Heart left ventricle (tissue), 13 donors: ENCODE results near the gene KXD1.

Source experiments
- CTCF ChIP-seq, 12 donors: fragments of 200-600 bp; sonication (generic) in 4 of 12; IDR thresholded peaks; one replicate each; pipeline versions ENCODE4 v1.5.0 to v1.8.0; 2018 to 2022; ENCODE audit warnings: antibody characterized with exemption in 12 of 12, mild to moderate bottlenecking in 5 of 12
- POLR2A ChIP-seq, 2 donors: fragments of 450-650 bp; IDR thresholded peaks; one replicate each; pipeline ENCODE4 v1.6.1; 2017; ENCODE audit warnings: antibody characterized with exemption in 2 of 2, mild to moderate bottlenecking in 2 of 2, moderate library complexity in 2 of 2
- donor health status: ischemic (EF 13 %, LVEDD 7.1; RV severe dilation, severe dysfunction).
- donor health status: DM: no; HTN: yes; CAD: no.
- donor health status: DM: no; HTN: no; CAD: no.
- donor health status: ischemic (EF 25% LVEDD 6.9; RV normal size, moderate dysfunction).
- donor health status: ischemic (EF 25% LVEDD 5.7; RV mildly dilated, moderate dysfunction).
- donor health status: ischemic (EF 35%, LVEDD 5.7; RV mildly dilated, moderate dysfunction).
- donor health status: nonischemic (EF 11% LVEDD 7.7; RV severe dilation, severe dysfunction).
- donor health status: DM: yes; HTN: yes; CAD: no.
- donor health status: PGD.
- donor health status: ischemic (EF 29% LVEDD 5.4; RV normal size, mild dysfunction).
- donor health status: nonischemic (EF 23%, LVEDD 6.1; RV moderate dilation, normal function).

- TF ChIP-seq POLR2A (IDR thresholded peaks at IDR 0.05) (no peak), CTCF (IDR thresholded peaks at IDR 0.05) (no peak)
Measured at GRCh38 chr19:18587962-18588610, 30.4 kb downstream of the KXD1 start.
